Medulla oblongata (tissue), 1 donor: ENCODE measurements around the gene SMYD4.

Experiments used
- DNase-seq: peaks from one replicate; pipeline ENCODE4 v3.0.0-alpha.2; 2015; ENCODE audit errors: extremely low spot score

The SMYD4 gene

GRCh38 chr17:1732241-1732832 is 97.4 kb downstream of the SMYD4 start:
- DNase-seq, result no peak

GRCh38 chr17:1731194-1731506 is 98.6 kb downstream of the SMYD4 start:
- DNase-seq, result no peak

GRCh38 chr17:1730326-1731193 is 99.1 kb downstream of the SMYD4 start:
- DNase-seq, result no peak

GRCh38 chr17:1729966-1730325 is 99.8 kb downstream of the SMYD4 start:
- no peak for DNase-seq
